MG63 (cell line): ENCODE data around the gene IDI2. TPM values are rescaled to one million over a fixed set of nuclear protein-coding genes. Genes with fewer than 3 reads are reported as not detected.

Source experiments
- DNase-seq: peaks from one replicate; pipeline ENCODE4 v3.0.0-alpha.2; 2020
- H3K27me3 ChIP-seq: fragments of 250-450 bp; sonication (Bioruptor Pico); 2 replicates; pipeline ENCODE4 v1.5.1; 2020; ENCODE audit warnings: mild to moderate bottlenecking, moderate library complexity
- H3K36me3 ChIP-seq: fragments of 250-450 bp; sonication (Bioruptor Pico); 2 replicates; pipeline ENCODE4 v1.5.1; 2020; ENCODE audit warnings: mild to moderate bottlenecking, moderate library complexity
- H3K4me3 ChIP-seq: fragments of 250-450 bp; sonication (Bioruptor Pico); 2 replicates; pipeline ENCODE4 v1.5.1; 2020; ENCODE audit warnings: mild to moderate bottlenecking, moderate library complexity
- H3K9me3 ChIP-seq: fragments of 250-450 bp; sonication (Bioruptor Pico); 2 replicates; pipeline ENCODE4 v1.5.1; 2020; ENCODE audit warnings: mild to moderate bottlenecking, moderate library complexity
- total RNA-seq: library from RNA; depleted of rRNA; stranded (reverse); fragments of >200 nt; shearing (Covaris generic); gene quantifications from 2 replicates; pipeline ENCODE4 v1.2.3, GENCODE V29; 2014; ENCODE audit warnings: low replicate concordance

IDI2 gene
- total RNA-seq, 1 experiment from 2014 or later, result not detected

GRCh38 chr10:995559-995926 lies 30.1 kb downstream of the IDI2 start:
- H3K4me3 ChIP-seq, result no peak overlapping the region
- no peaks in the 10 kb centered on the region for H3K9me3 ChIP-seq
- peaks cover 92% of the 10 kb centered on the region for H3K36me3 ChIP-seq
- no peak for DNase-seq
- no peaks in the 10 kb centered on the region for H3K27me3 ChIP-seq

GRCh38 chr10:994836-995558 lies 30.7 kb downstream of the IDI2 start:
- H3K9me3 ChIP-seq, result no peaks in the 10 kb centered on the region
- H3K36me3 ChIP-seq, result peaks cover 90% of the 10 kb centered on the region
- DNase-seq, result no peak
- no peak overlapping the region for H3K4me3 ChIP-seq
- H3K27me3 ChIP-seq, result no peaks in the 10 kb centered on the region

GRCh38 chr10:992871-993270 lies 32.8 kb downstream of the IDI2 start:
- no peak overlapping the region for H3K4me3 ChIP-seq
- DNase-seq, result no peak
- H3K9me3 ChIP-seq, result no peaks in the 10 kb centered on the region
- peaks cover 83% of the 10 kb centered on the region for H3K36me3 ChIP-seq
- no peaks in the 10 kb centered on the region for H3K27me3 ChIP-seq

GRCh38 chr10:992467-992866 lies 33.2 kb downstream of the IDI2 start:
- Histone ChIP-seq H3K27me3 (no peaks in the 10 kb centered on the region), H3K4me3 (no peak overlapping the region), H3K36me3 (peaks cover 79% of the 10 kb centered on the region), H3K9me3 (no peaks in the 10 kb centered on the region)
- no peak for DNase-seq

- peaks cover 62% of the 10 kb centered on the region for H3K36me3 ChIP-seq
- no peaks in the 10 kb centered on the region for H3K27me3 ChIP-seq
- no peaks in the 10 kb centered on the region for H3K9me3 ChIP-seq
- H3K4me3 ChIP-seq, result no peak overlapping the region
- no peak for DNase-seq
These were observed 34.9 kb downstream of the IDI2 start for GRCh38 chr10:990808-991207.

GRCh38 chr10:988667-989545 lies 36.8 kb downstream of the IDI2 start:
- DNase-seq, result no peak
- Histone ChIP-seq H3K27me3 (no peaks in the 10 kb centered on the region), H3K36me3 (peaks cover 43% of the 10 kb centered on the region), H3K9me3 (no peaks in the 10 kb centered on the region), H3K4me3 (peak overlapping the region; percentile 97)

- peaks cover 35% of the 10 kb centered on the region for H3K36me3 ChIP-seq
- DNase-seq, result peak; percentile 98
- peak within 1 kb of the TSS; percentile 97 for H3K4me3 ChIP-seq
- H3K9me3 ChIP-seq, result no peaks in the 10 kb centered on the region
- H3K27me3 ChIP-seq, result no peaks in the 10 kb centered on the region
These were observed 37.6 kb downstream of the IDI2 start, which contains the start of gene GTPBP4 for GRCh38 chr10:987870-988666. GTPBP4 (plus strand) TSS chr10:988434; CDS start chr10:988480, 46 bp downstream.

GRCh38 chr10:987620-987869 lies 38.1 kb downstream of the IDI2 start:
- Histone ChIP-seq H3K36me3 (peaks cover 30% of the 10 kb centered on the region), H3K9me3 (no peaks in the 10 kb centered on the region), H3K27me3 (no peaks in the 10 kb centered on the region), H3K4me3 (peak overlapping the region; percentile 97)
- DNase-seq, result no peak

GRCh38 chr10:986881-987619 lies 38.6 kb downstream of the IDI2 start:
- Histone ChIP-seq H3K4me3 (peak overlapping the region; percentile 97), H3K9me3 (peaks cover 2% of the 10 kb centered on the region; the same call in 1 of the 2 replicates), H3K27me3 (no peaks in the 10 kb centered on the region), H3K36me3 (peaks cover 26% of the 10 kb centered on the region)
- no peak for DNase-seq

- Histone ChIP-seq H3K36me3 (peaks cover 25% of the 10 kb centered on the region), H3K27me3 (no peaks in the 10 kb centered on the region), H3K4me3 (no peak overlapping the region), H3K9me3 (peaks cover 3% of the 10 kb centered on the region)
- DNase-seq, result no peak
These were observed 39.4 kb downstream of the IDI2 start for GRCh38 chr10:986137-986825.

- no peak for DNase-seq
- Histone ChIP-seq H3K36me3 (peaks cover 17% of the 10 kb centered on the region), H3K27me3 (no peaks in the 10 kb centered on the region), H3K9me3 (peaks cover 9% of the 10 kb centered on the region), H3K4me3 (no peak overlapping the region)
These were observed 40.3 kb downstream of the IDI2 start for GRCh38 chr10:985361-985760.

- no peak overlapping the region for H3K4me3 ChIP-seq
- DNase-seq, result no peak
- H3K36me3 ChIP-seq, result peaks cover 5% of the 10 kb centered on the region
These were observed 41.5 kb downstream of the IDI2 start for GRCh38 chr10:983971-984655.

GRCh38 chr10:983401-983800 lies 42.3 kb downstream of the IDI2 start:
- DNase-seq, result no peak
- Histone ChIP-seq H3K9me3 (peaks cover 23% of the 10 kb centered on the region), H3K36me3 (peaks cover under 1% of the 10 kb centered on the region; the same call in 1 of the 2 replicates)

More at GRCh38 chr10:983971-984655, 41.5 kb downstream of the IDI2 start:
- Histone ChIP-seq H3K27me3 (no peaks in the 10 kb centered on the region), H3K9me3 (peaks cover 16% of the 10 kb centered on the region)

GRCh38 chr10:980468-981093 lies 45.1 kb downstream of the IDI2 start:
- no peak for DNase-seq
- no peaks in the 10 kb centered on the region for H3K27me3 ChIP-seq

More at GRCh38 chr10:983401-983800, 42.3 kb downstream of the IDI2 start:
- Histone ChIP-seq H3K4me3 (no peak overlapping the region), H3K27me3 (no peaks in the 10 kb centered on the region)

GRCh38 chr10:978826-979421 lies 46.7 kb downstream of the IDI2 start:
- H3K27me3 ChIP-seq, result no peaks in the 10 kb centered on the region
- peaks cover 24% of the 10 kb centered on the region for H3K9me3 ChIP-seq
- H3K36me3 ChIP-seq, result no peaks in the 10 kb centered on the region
- no peak for DNase-seq
- H3K4me3 ChIP-seq, result no peak overlapping the region

More at GRCh38 chr10:980468-981093, 45.1 kb downstream of the IDI2 start:
- H3K36me3 ChIP-seq, result no peaks in the 10 kb centered on the region
- H3K4me3 ChIP-seq, result no peak overlapping the region
- peaks cover 24% of the 10 kb centered on the region for H3K9me3 ChIP-seq
